HG03066 (cell line): ENCODE results near the gene CAGE1.

Source experiments
- ATAC-seq: cut with Tn5 transposase; IDR thresholded peaks from one replicate; pipeline ENCODE4 v1.9.1; 2021; ENCODE audit warnings: low read depth; ENCODE audit not compliant: unreplicated experiment

Gene CAGE1

GRCh38 chr6:7389451-7390225, at the start of gene CAGE1, which contains the start of gene RIOK1:
Gene CAGE1 (minus strand): TSS chr6:7389742. CDS start chr6:7387173, 2,569 bp downstream.
Gene RIOK1 (plus strand): TSS chr6:7389808. CDS start chr6:7390003, 195 bp downstream.
- ATAC-seq, result peak; percentile 98

- no peak for ATAC-seq
These were observed 49.7 kb upstream of the CAGE1 start for GRCh38 chr6:7439228-7439627.

GRCh38 chr6:7438011-7438410, 48.5 kb upstream of the CAGE1 start:
- no peak for ATAC-seq

- ATAC-seq, result no peak
These were observed 45.1 kb upstream of the CAGE1 start for GRCh38 chr6:7434672-7435071.

GRCh38 chr6:7433121-7433617, 43.6 kb upstream of the CAGE1 start:
- ATAC-seq, result no peak

- no peak for ATAC-seq
These were observed 43.0 kb upstream of the CAGE1 start for GRCh38 chr6:7432391-7433120.

- ATAC-seq, result no peak
These were observed 42.3 kb upstream of the CAGE1 start for GRCh38 chr6:7431674-7432390.

- no peak for ATAC-seq
These were observed 41.8 kb upstream of the CAGE1 start for GRCh38 chr6:7431313-7431673.

- ATAC-seq, result no peak
These were observed 37.1 kb upstream of the CAGE1 start for GRCh38 chr6:7426447-7427169.

- no peak for ATAC-seq
These were observed 36.3 kb upstream of the CAGE1 start for GRCh38 chr6:7425808-7426190.

GRCh38 chr6:7424967-7425807, 35.6 kb upstream of the CAGE1 start:
- no peak for ATAC-seq

GRCh38 chr6:7424058-7424457, 34.5 kb upstream of the CAGE1 start:
- no peak for ATAC-seq

GRCh38 chr6:7421066-7421465, 31.5 kb upstream of the CAGE1 start:
- no peak for ATAC-seq

- no peak for ATAC-seq
These were observed 29.5 kb upstream of the CAGE1 start for GRCh38 chr6:7419065-7419464.

GRCh38 chr6:7418238-7418905, 28.8 kb upstream of the CAGE1 start:
- no peak for ATAC-seq

- no peak for ATAC-seq
These were observed 28.1 kb upstream of the CAGE1 start for GRCh38 chr6:7417684-7418083.

- no peak for ATAC-seq
These were observed 25.3 kb upstream of the CAGE1 start for GRCh38 chr6:7414811-7415210.

- no peak for ATAC-seq
These were observed 23.7 kb upstream of the CAGE1 start for GRCh38 chr6:7413151-7413823.

GRCh38 chr6:7411328-7411727, 21.8 kb upstream of the CAGE1 start:
- no peak for ATAC-seq
